Right lobe of liver (tissue), 4 donors: ENCODE measurements around the gene CLHC1.
"Not testable (repeated sequence)": the region's sequence is repeated elsewhere in the genome, so short reads cannot be mapped to it uniquely, and the experiment has no call there.

Source experiments
- POLR2A ChIP-seq: fragments of 450-650 bp; IDR thresholded peaks from one replicate; pipeline ENCODE4 v1.6.1; 2017; ENCODE audit warnings: antibody characterized with exemption, mild to moderate bottlenecking
- TF ChIP-seq, protein P1 (sequence below), 4 donors: fragments of 200-600 bp in 3 of 4; fragments of 450-650 bp in 1 of 4; IDR thresholded peaks; one replicate each; pipeline versions ENCODE4 v1.5.1 to v1.8.0; 2016 to 2022; ENCODE audit warnings: antibody characterized with exemption in 4 of 4, mild to moderate bottlenecking in 2 of 4
- donor health status: DM: no; HTN: no; CAD: no.
- donor health status: DM: no; HTN: no; CAD: no.
- donor health status: DM: no; HTN: yes; CAD: no.

GRCh38 chr2:55143706-55144105 is 88.4 kb downstream of the CLHC1 start:
- TF ChIP-seq, protein P1, sequence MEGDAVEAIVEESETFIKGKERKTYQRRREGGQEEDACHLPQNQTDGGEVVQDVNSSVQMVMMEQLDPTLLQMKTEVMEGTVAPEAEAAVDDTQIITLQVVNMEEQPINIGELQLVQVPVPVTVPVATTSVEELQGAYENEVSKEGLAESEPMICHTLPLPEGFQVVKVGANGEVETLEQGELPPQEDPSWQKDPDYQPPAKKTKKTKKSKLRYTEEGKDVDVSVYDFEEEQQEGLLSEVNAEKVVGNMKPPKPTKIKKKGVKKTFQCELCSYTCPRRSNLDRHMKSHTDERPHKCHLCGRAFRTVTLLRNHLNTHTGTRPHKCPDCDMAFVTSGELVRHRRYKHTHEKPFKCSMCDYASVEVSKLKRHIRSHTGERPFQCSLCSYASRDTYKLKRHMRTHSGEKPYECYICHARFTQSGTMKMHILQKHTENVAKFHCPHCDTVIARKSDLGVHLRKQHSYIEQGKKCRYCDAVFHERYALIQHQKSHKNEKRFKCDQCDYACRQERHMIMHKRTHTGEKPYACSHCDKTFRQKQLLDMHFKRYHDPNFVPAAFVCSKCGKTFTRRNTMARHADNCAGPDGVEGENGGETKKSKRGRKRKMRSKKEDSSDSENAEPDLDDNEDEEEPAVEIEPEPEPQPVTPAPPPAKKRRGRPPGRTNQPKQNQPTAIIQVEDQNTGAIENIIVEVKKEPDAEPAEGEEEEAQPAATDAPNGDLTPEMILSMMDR (IDR thresholded peaks at IDR 0.05), result not testable (repeated sequence)
- not testable (repeated sequence) for TF ChIP-seq POLR2A
